GM19099 (cell line): Measurements from ENCODE around the gene BNIP5.

Experiments
- POLR2A ChIP-seq: IDR thresholded peaks from 3 replicates; pipeline ENCODE4 v1.6.1; 2011; ENCODE audit warnings: low read depth; ENCODE audit not compliant: insufficient read length; ENCODE audit errors: extremely low read depth

The BNIP5 gene

DNA sequence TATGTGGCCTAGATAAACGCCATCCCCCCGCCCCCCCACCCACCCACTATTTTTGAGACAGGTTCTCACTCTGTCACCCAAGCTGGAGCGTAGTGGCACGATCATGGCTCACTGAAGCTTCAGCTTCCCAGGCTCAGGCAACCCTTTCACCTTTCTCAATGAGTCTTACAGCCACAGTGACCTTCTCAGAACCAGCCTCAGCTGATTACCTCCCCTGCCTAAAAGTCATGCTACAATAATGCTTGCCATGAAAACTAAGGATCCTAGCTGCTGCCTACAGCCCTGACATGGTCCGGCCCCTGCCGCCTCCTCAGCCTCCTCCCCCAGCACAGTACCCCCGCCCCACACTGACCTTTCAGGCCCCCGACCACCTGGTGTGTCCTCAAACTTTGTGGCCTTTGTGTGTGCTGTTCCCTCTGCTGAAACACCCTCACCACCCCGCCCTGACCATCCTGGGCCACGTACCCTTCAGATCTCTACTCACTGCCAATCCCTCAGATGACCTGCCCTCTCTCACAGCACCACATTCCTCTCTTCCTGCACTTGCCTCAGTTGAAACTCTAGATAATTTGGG is 35.5 kb downstream of the BNIP5 start:
- TF ChIP-seq POLR2A, result no peak

DNA sequence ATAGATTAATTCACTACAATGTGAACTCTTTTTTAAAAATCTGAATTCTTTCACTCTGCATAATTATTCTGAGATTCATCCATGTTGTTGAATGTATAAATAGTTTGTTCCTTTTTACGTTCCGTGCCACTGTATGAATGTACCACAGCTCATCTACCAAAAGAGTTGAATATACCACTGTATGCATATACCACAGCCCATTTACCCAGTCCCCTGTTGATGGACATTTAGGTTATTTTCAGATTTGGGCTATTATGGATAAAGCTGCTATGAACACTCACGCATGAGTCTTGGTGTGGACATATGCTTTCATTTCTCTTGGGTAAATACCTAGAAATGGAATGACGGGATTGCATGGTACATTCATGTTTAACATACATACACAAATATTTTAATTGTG is 38.7 kb downstream of the BNIP5 start:
- no peak for TF ChIP-seq POLR2A

DNA sequence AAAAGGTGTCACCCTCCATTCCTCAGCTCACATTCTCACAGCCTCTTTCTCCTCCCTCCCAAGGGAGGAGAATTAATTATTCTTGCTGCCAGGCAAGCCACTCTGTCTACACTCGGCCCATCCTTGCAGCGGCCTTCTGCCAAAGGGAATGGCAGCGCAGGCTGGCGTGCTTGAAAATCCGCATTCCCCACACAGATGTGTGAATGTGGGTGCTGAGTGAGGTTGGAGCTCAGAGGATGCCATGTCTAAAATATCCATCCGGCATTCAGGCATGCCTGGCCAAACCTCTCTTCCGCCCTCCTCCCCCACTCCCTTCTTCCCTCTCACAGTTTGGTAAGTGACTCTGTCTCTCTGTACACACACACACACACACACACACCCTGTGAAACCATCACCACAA is 39.2 kb downstream of the BNIP5 start:
- TF ChIP-seq POLR2A, result no peak

DNA sequence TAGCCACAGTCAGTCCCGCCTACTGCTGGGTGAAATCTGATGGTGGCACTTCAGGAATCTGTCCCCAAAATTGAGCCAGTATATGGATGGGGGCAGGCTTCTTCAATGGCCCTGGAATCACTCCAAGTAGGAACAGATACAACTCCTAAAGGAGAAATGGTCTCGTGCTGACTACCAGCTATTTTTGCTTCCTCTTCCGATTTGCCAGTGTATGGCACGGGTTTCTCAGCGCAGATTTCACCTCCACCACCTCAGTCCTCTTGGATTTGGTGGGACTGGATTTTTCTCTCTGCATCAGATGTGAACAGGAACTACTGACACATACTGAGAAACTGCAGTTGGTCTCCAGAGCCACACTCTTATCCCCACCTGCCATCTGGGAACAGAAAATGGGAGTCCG is 39.6 kb downstream of the BNIP5 start:
- TF ChIP-seq POLR2A, result no peak

DNA sequence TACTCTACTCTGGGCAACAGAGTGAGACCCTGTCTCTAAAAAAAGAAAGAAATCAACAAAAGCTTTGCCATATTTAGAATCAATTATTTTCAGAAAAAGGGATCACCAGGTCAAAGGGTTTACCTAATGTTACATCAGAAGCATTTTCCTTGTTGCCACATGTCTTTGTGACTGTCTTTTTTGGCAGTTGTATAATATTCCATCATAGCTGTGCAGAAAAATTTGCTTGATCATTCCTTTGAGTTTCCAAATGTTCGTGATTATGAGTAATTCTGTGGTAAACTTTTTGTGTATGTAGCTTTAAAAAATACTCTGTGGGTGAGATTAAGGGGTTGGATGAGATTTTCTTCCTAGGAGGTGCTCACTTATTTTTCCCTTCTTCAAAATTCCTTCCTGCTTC is 40.4 kb downstream of the BNIP5 start:
- TF ChIP-seq POLR2A, result no peak

DNA sequence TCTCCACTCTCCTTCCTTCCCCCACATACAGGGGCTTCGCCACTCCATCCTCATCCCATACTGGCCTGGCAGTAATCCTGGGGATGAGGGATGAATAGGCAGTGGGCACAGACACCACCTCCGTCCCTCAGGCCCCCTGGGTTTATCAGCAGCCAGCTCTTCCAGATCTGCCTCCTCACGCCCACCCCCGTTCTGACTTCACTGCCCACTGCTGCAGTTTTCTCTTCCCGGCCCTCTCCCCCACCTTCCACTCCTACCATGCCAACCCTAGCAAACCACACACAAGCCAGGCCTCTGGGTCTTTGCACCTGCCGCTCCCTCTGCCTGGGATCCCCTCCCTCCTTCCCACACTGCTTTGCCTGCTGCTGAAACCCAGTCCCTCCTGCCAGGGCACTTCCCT is 44.5 kb downstream of the BNIP5 start:
- no peak for TF ChIP-seq POLR2A

DNA sequence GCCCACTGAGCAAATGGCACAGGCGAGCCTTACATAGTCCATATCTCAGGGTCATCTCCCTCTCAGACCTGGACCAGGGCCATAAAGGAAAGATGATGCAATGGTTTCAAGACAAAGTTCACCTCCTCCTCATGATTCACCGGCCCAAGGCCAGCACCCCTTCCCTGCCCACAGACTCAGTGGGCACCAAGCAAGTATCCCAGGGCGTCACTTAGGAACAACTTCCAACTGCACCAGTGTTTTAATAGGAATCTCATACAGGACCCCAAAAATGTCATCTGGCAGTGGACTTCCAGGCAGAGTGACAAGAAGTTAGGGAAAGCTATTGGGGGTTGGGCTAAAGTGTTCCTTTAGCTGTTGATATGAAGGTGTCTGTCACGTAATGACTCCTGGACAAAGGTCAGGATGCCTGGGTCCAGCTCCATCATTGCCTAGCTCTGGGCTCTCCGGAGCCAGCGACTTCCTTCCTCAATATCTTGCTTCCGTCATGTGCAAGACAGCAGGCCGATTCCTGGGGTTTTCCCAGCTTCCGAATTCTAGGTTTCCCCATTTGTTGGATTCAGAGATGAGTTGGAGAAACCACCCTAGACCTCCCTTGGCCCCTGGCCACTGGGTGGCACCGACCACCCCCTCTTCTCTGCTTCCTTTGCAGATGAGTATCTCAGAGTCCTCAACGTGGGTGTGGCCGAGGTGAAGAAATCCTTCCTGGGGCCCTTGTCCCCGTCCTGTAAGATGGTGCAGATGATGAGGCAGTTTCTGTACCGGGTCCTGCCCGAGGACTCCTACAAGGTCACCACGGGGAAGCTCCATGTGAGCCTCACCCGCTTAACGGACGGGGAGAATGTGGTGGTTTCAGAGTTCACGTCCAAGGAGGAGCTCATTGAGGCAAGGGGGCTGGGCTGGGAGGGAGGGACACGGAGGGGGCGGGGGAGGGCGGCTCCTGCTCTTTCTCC is 45.7 kb downstream of the BNIP5 start:
- TF ChIP-seq POLR2A, result no peak

DNA sequence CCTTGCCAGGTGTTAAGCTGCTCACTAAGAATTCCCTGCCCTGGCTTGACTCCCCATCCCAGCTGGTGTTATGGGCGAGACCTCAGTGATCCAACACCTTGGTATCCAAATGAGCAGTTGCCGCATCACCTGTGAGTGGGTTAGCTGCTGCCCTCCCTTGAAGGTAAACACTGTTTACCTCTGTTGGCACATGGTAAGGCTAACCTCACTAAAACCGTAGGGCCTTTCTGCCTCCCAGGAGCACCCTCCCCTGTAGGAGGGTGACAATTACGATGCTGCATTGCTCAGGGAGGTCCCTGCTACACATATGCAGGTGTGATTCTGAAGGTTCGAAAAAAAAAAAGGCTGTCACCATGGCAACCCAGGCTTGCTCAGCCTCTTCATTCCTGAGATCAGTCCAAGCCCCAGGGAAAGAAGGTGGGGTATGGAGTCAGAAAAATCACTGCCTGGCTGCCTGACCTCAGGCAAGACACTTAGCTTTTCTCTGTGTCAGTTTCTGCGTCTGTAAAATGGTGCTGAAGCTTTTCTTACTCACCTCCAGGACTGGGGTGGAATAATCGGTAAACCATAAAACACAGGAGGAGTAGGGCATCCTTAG is 47.3 kb downstream of the BNIP5 start:
- no peak for TF ChIP-seq POLR2A

DNA sequence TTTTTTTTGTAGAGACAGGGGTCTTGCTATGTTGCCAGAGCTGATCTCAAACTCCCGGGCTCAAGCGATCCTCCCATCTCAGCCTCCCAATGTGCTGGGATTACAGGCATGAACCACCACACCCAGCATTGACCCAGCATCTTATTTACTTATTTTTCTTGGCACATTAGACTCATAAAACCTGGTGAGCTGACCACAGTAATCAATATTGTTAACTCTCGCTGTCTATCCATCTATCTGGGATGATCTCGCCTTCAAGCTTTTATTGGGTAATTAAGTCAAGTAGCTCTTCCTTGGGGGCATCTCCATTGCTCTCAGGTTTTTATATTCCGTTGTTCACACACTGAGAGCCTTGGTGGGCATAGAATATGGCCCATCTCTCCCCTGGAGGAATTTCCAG is 49.8 kb downstream of the BNIP5 start:
- no peak for TF ChIP-seq POLR2A

DNA sequence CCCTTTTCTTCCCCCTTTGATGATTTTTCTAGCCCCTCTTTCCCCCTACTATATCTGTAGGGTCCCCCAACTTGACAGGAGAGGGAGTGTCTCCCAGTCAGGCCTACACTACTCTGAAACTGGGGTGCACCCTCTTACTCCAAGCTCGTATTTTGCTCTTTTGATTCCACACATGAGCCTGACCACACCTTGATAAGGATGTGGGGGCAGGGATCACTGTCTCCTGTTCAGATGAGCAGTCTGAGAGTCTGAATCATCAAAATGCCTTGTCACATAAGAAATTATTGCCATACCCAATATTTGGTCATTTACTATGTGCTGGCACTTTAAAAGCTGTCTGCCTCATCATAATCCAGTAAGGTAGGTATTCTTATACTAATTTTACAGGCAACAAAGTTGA is 50.9 kb downstream of the BNIP5 start:
- no peak for TF ChIP-seq POLR2A

DNA sequence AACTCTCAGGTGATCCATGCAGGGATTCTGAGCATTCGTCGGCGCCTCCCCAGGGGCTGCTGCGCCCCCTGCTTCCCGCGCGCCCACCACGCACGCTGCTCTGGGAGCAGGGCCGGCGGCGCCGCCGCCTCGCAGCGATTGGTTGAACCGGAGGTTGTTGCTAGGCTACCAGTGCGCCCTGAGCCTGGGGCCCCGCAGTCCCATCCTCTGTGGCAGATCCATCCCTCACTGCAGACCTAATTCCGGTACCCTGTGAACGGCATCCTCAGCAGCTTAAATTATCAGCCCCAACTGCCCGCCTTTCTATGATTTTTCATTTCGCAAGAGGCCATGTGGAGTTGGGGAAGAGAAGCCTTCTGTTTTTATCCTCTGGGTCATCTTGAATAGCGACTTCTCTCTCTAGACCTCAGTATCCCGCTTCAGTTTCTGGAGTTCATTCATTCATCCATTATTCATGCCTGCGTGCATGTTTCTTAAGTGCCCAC is 51.5 kb downstream of the BNIP5 start:
- no peak for TF ChIP-seq POLR2A

DNA sequence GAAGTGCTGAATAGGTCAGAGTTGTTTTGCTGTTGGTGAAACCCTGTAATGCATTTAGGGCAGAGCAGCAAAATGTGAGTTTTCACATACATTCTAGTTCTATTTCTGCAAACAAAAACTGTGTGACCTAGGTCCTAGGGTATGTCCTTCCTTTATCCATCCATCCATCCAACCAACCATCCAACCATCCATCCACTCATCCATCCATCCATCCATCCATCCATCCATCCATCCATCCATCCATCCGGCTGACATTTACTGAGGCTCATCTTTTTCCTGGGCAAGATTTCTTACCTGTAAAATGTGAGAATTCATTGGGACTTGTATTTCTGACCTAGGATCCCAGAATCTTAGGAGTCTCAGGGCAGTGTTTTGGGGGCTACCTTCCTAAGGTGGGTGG is 52.3 kb downstream of the BNIP5 start:
- no peak for TF ChIP-seq POLR2A

DNA sequence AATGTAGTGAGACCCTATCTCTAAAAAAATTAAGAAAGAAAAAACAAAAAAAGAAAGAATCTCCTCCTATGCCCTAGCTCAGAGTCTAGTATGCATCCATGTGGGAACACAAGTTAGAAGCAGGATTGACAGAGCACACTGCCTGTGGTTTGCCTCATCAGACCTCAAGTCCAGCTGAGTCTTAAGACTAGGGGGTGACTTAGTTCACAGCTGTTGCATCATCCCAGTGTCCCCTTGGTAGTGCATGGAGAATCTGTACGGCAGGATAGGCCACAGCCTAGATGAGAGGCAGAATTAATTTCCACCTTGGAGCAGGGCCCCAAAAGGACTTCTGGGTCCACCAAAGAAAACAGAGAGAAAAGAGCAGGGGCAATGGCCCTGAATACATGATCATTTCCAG is 53.1 kb downstream of the BNIP5 start:
- no peak for TF ChIP-seq POLR2A

DNA sequence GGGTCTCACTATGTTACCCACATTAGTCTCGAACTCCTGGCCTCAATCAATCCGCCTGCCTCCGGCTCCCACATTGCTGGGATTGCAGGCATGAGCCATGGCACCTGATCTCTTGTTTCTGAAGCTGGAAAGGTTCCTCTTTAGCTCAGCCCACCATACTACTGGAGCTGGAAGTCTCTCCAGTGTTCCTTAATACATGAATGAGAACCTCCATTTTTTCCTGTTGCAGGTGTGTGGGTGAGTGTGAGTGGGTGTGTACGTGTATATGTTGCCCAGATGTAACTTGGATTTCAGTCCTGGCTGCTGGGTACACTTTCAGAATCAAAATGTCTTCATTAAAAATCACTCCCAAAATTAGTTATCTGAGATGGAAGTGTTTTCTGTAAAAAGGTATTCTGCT is 55.7 kb downstream of the BNIP5 start:
- TF ChIP-seq POLR2A, result no peak

DNA sequence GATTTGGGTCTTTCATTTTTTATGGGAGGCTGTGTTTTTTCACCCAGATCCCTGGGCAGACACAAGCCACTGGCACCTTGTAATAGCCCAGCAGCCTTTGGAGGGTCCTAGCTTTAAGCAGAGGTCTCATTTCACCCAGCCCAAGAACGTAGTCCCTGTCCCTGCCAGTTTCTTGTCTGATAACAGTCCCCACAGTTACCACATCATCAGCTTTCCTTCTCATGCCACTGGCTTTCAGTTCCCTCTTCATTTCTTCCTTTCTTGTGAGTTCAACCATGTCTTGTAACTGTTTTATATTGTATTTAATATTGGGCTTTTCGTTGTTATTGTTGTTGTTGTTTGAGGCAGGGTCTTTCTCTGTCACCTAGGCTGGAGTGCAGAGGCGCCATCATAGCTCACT is 56.2 kb downstream of the BNIP5 start:
- no peak for TF ChIP-seq POLR2A

DNA sequence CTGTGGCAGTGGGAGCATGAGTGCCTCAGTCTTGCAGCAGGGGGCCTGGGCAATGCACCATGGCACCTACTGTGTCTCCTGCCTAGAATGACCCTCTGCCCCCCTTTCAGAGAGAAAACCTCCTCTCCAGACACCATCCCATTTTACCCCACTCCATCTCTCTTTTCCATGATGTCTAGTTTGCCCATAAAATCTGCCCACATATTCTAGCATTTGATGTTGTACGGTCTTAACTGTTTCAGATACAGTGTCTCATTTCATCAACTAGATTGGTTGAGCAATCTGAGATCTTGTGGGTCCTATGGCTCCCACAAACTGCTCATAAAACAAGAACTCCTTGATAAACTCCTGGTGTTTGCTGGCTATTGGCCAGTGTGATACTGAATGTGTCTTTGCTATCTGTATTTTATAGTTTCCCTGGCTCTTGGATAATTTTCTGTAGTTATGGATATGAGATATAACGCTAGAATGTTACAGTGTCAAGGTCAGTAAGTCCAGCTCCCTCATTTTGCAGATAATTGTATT is 58.7 kb downstream of the BNIP5 start:
- TF ChIP-seq POLR2A, result no peak
